GM15510 (cell line): Measurements from ENCODE around the gene HSF2BP.

Experiments used
- POLR2A ChIP-seq: IDR thresholded peaks from 3 replicates; pipeline ENCODE4 v1.6.1; 2011; ENCODE audit warnings: borderline replicate concordance; ENCODE audit not compliant: insufficient read length; ENCODE audit errors: extremely low read depth

The HSF2BP gene

GRCh38 chr21:43691801-43692200 is 32.5 kb upstream of the HSF2BP start:
- no peak for TF ChIP-seq POLR2A

- TF ChIP-seq POLR2A, result no peak
Measured at GRCh38 chr21:43691086-43691795, 32.0 kb upstream of the HSF2BP start.

DNA sequence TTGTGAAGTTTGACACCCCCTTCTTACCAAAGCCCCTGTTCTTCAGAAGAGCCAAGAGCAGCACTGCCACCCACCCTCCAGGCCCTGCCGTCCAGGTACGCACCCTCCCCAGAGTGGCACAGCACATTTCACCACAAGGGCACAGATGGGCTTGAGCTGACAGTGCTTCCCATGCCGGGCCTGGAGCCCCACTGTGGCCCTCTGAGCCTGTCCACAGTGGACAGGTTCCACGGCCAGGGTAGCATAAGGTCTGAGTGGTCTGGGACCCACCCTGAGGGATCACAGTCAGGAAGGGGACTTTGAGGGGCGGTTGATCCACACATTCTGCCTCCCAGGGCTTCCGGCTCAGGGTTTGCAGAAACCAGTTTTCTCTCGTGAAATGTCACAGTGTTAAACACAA is 31.1 kb upstream of the HSF2BP start:
- TF ChIP-seq POLR2A, result no peak

- no peak for TF ChIP-seq POLR2A
Measured at GRCh38 chr21:43689556-43690337, 30.5 kb upstream of the HSF2BP start.

- no peak for TF ChIP-seq POLR2A
Measured at GRCh38 chr21:43688906-43689305, 29.6 kb upstream of the HSF2BP start.

DNA sequence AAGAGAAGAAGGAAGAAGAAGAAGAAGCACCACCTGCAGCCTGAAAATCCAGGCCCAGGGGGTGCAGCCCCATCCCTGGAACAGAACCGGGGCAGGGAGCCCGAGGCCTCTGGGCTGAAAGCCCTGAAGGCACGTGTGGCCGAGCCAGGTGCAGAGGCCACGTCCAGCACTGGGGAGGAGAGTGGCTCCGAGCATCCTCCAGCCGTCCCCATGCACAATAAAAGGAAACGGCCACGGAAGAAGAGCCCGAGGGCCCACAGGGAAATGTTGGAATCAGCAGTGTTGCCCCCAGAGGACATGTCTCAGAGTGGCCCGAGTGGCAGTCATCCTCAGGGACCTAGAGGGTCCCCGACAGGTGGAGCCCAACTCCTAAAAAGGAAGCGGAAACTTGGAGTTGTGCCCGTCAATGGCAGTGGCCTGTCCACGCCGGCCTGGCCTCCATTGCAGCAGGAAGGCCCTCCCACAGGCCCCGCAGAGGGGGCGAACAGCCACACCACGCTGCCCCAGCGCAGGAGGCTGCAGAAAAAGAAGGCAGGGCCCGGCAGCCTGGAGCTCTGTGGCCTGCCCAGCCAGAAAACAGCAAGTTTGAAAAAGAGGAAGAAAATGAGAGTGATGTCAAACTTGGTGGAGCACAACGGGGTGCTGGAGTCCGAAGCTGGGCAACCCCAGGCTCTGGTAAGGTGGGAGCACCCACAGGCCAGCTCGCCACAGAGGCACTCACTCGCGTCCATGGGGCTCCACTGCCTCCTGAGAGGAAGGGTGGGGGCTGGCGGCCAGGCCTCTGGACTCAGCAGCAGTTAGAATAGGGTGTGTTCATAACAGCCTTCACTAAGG is 28.5 kb upstream of the HSF2BP start:
- TF ChIP-seq POLR2A, result no peak

GRCh38 chr21:43686811-43687565 is 27.7 kb upstream of the HSF2BP start:
- no peak for TF ChIP-seq POLR2A

DNA sequence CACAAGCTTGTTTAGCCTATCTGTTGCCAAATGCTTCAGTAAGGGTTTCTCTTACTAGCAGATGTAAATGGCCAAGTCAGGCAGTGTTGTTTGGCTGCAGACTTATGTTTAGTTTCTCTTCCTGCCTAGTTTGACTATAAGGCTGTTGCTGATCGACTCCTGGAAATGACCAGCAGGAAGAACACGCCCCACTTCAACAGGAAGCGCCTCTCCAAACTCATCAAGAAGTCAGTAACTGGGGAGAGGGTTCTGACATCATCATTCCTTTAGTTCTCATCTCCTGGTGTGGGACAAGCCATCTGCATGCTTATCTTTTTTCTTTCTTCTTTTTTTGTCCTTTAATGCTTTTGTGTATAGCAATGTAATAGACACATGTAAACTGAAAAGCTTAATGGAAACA is 25.1 kb upstream of the HSF2BP start:
- TF ChIP-seq POLR2A, result no peak

DNA sequence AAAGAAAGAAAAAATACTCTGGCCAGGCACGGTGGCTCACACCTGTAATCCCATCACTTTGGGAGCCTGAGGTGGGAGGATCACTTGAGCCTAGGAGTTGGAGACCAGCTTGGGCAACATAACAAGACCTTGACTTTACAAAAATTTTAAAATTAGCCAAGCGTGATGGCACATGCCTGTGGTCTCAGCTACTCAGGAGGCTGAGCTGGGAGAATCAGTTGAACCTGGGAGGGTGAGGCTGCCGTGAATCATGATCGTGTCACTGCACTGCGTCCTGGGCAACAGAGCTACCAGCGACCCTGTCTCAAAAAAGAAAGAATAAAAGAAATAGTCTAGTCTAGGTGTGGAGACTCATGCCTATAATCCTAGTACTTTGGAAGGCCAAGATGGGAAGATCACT is 22.4 kb upstream of the HSF2BP start:
- no peak for TF ChIP-seq POLR2A

GRCh38 chr21:43679951-43680350 is 20.7 kb upstream of the HSF2BP start:
- TF ChIP-seq POLR2A, result no peak

DNA sequence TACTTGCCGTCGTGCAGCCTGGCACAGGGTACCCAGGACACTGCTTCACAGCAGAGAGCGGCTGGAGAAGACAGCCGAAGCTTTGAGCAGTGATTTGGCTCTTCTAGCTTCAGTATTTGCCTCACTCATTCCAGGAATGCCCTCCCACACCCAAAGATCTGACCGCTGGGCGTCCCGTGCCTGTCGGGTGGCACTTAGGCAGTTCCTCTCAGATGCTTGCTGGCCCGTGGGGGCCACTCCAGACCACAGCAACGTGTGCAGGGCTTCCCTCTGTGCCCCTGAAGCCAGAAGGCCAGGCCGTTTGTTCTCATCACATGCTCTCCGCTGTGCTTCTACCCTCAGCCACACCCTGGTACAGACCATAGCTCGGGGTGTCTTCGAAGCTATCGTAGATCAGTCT is 17.1 kb upstream of the HSF2BP start:
- no peak for TF ChIP-seq POLR2A

DNA sequence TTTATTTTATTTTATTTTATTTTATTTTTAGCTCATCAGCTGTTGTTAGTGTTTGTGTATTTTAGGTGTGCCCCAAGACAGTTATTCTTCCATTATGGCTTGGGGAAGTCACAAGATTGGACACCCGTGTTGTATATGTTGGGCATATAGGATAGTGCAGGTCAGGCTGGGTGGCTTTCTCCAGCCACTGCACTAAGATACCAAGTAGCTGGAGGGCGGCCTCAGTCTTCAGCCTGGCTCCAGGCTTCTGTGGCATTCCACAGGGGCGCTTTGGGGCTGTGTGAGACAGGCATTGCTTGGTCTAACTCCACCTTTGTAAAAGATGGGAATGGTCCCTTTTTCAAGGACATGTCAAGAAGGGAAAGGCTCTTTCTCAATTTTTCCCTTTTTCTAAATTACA is 16.6 kb upstream of the HSF2BP start:
- TF ChIP-seq POLR2A, result no peak

DNA sequence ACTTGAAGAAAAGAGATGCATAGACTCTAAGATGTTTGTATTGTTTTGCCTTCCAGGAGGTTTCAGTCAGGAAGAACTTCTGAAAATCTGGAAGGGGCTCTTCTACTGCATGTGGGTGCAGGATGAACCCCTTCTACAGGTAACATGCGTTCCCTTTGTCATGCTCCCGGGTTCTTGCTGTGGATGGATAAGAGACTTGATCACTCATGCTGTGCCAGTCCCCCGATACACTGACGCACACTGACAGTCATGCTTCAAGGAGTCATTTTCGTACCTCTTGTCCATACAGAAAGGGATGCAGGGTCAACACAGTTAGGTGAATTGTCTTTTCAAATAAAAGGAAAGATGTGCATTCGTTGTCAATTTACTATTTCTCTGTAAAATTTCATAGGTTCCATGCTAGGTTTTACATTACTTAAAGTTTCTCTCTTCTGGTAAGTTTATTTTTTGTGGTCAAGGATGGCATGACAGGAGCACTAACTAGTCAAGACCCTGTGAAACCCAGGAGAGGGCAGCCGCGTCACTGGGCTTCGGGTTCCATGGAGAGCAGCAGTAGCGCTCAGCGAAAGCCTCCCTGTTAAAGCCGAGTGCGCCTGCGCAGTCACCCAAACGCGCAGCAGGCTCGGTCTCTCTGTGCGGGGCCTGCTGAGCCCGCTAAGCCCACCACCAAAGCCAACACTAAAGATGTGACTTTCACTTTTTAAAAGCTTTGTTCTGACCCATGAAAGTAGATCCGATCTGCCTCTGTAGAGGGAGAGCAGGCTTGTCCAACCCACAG is 10.7 kb upstream of the HSF2BP start:
- TF ChIP-seq POLR2A, result no peak
